OCI-LY7 (cell line): ENCODE data around the gene ZNF692. TPM values are rescaled to one million over a fixed set of nuclear protein-coding genes. Genes with fewer than 3 reads are reported as not detected.

Source experiments
- BruUV-seq: library from RNA; stranded (reverse); fragments of 400-500 nt; replicated peaks from 2 replicates; lab custom pipeline; 2021; lab: Mats Ljungman, UMichigan
- CTCF ChIA-PET: fragments of 300-600 bp; sonication (Branson Sonifier 250); formaldehyde crosslinking; loops from one replicate; lab custom pipeline; 2022; ENCODE audit warnings: antibody characterized with exemption; ENCODE audit not compliant: unreplicated experiment; lab: Charles Lee
- POLR2A ChIA-PET: fragments of 300-600 bp; sonication (Branson Sonifier 250); formaldehyde crosslinking; loops from one replicate; lab custom pipeline; 2022; ENCODE audit warnings: antibody characterized with exemption; lab: Charles Lee
- DNase-seq: peaks from one replicate; pipeline ENCODE4 v3.0.0-alpha.2; 2015; ENCODE audit warnings: low spot score
- H2AFZ ChIP-seq: fragments of 200-600 bp; sonication (generic), shearing (Covaris generic); 2 replicates; pipeline ENCODE4 v1.6.1; 2014; ENCODE audit warnings: mild to moderate bottlenecking, antibody characterized with exemption, low read length, moderate library complexity
- H3K27ac ChIP-seq: fragments of 200-600 bp; sonication (generic); 2 replicates; pipeline ENCODE4 v1.5.1; 2014; ENCODE audit warnings: mixed run types, low read depth, mild to moderate bottlenecking, moderate library complexity, low read length, inconsistent platforms; ENCODE audit not compliant: poor library complexity, severe bottlenecking
- H3K36me3 ChIP-seq: fragments of 200-600 bp; sonication (generic); 2 replicates; pipeline ENCODE4 v1.6.1; 2014; ENCODE audit warnings: mild to moderate bottlenecking, antibody characterized with exemption, low read length, moderate library complexity, mixed read lengths; ENCODE audit not compliant: insufficient read depth
- H3K4me1 ChIP-seq: fragments of 200-600 bp; sonication (generic); 2 replicates; pipeline ENCODE4 v1.5.1; 2014; ENCODE audit warnings: mild to moderate bottlenecking, low read length; ENCODE audit not compliant: insufficient read depth, poor library complexity, severe bottlenecking
- H3K4me2 ChIP-seq: fragments of 200-600 bp; sonication (generic); 2 replicates; pipeline ENCODE4 v1.6.1; 2014; ENCODE audit warnings: mild to moderate bottlenecking, low read length
- H3K4me3 ChIP-seq: fragments of 200-600 bp; sonication (generic); 2 replicates; pipeline ENCODE4 v1.5.1; 2014; ENCODE audit warnings: mild to moderate bottlenecking, low read depth, low read length; ENCODE audit not compliant: poor library complexity, severe bottlenecking
- H3K79me2 ChIP-seq: fragments of 200-600 bp; sonication (generic); 2 replicates; pipeline ENCODE4 v1.6.1; 2016; ENCODE audit warnings: low read depth, mild to moderate bottlenecking, low read length, moderate library complexity, mixed read lengths; ENCODE audit not compliant: insufficient read depth
- H3K9me2 ChIP-seq: fragments of 200-600 bp; sonication (generic); 2 replicates; pipeline ENCODE4 v1.6.1; 2016; ENCODE audit warnings: mild to moderate bottlenecking, low read length, mixed read lengths; ENCODE audit not compliant: insufficient read depth
- H3K9me3 ChIP-seq: fragments of 200-600 bp; sonication (generic); 2 replicates; pipeline ENCODE4 v1.6.1; 2014; ENCODE audit warnings: mild to moderate bottlenecking, mixed run types, low read length, mixed read lengths
- H4K20me1 ChIP-seq: fragments of 200-600 bp; sonication (generic); 2 replicates; pipeline ENCODE4 v1.6.1; 2014; ENCODE audit warnings: mild to moderate bottlenecking, antibody characterized with exemption, low read length, moderate library complexity, mixed read lengths; ENCODE audit not compliant: insufficient read depth
- EZH2phosphoT487 ChIP-seq: fragments of 200-600 bp; sonication (generic); IDR thresholded peaks from 2 replicates; pipeline ENCODE4 v1.6.1; 2018; ENCODE audit warnings: low read depth, borderline replicate concordance, mild to moderate bottlenecking, mixed run types, antibody characterized with exemption, low read length, moderate library complexity, mixed read lengths
- intact Hi-C: fragments of 100-400 bp; cut with micrococcal nuclease; formaldehyde crosslinking; loops from one replicate; pipeline ENCODE4 v1.10.0; 2022; ENCODE audit not compliant: unreplicated experiment
- total RNA-seq, 2 experiments: library from RNA; depleted of rRNA in 1 of 2; stranded (reverse); fragments of >200 nt in 1 of 2; shearing (Covaris generic) in 1 of 2; gene quantifications; 2 replicates each; pipeline ENCODE4 v1.2.3, GENCODE V29; 2014 to 2022
- TF ChIP-seq, protein P1 (sequence below): fragments of 200-600 bp; sonication (generic); conservative IDR thresholded peaks from 2 replicates; pipeline ENCODE4 v1.5.1; 2014; ENCODE audit warnings: mild to moderate bottlenecking, antibody characterized with exemption, low read length, moderate library complexity, mixed read lengths

Gene ZNF692
- total RNA-seq, 2 experiments from 2014 or later: 65.0 to 67.4 TPM

DNA sequence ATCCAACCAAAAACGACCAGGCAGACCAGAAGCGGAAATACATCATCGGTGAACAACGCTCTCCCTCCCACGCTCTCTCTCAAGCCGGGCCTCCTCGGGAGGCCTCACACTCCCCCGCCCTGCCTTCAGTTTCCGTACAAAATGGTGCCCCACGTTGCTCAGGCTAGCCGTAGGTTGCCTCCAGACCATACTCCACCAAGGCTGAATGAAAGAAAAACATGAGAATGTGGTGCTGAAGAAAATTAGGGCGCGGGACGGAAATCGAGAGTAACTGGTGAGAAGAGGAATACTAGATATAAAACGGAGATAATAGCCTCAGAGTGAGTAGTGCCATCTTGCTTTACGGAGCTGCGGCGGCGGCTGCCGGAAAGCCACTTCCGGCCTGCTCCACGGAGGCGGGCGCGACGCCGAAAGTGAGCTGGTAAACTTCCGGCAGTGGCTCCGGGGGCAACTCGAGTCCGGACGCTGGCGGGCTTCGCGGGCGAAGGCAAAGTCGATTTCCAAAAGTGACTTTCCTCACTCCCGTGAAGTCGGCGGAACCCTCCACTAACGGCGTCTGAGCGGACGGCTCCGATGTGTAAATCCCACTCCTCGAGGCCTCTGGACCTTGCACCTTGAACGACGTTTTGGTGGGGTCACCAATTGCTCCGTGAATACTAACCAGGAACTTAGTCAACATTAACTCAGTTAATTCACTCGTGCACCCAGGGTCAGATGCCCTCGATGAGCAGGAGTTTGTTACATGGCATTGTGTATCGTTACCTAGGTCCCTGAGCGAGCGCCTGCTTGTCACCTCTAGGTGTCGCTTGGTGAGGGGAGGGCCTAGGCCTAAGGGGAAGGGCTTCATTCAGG lies 32.8 kb downstream of the ZNF692 start, which contains the start of gene SH3BP5L:
Gene SH3BP5L, minus strand, starts transcription at position 7 of the 852 bp plus-strand sequence. CDS start 980 bp downstream, outside the sequence.
- peak within 1 kb of the TSS; percentile 73 for H3K4me3 ChIP-seq
- CTCF ChIA-PET: interaction anchor here (0.6 to 1.1 kb wide), 2 partner anchors 15 to 33 kb away, joined by 4 to 11 read pairs; partner anchors contain the start of gene ZNF692
- H3K9me3 ChIP-seq: no peaks in the 10 kb centered on the region
- H3K36me3 ChIP-seq: peaks cover 20% of the 10 kb centered on the region
- TF ChIP-seq EZH2phosphoT487: no peak
- TF ChIP-seq, protein P1, sequence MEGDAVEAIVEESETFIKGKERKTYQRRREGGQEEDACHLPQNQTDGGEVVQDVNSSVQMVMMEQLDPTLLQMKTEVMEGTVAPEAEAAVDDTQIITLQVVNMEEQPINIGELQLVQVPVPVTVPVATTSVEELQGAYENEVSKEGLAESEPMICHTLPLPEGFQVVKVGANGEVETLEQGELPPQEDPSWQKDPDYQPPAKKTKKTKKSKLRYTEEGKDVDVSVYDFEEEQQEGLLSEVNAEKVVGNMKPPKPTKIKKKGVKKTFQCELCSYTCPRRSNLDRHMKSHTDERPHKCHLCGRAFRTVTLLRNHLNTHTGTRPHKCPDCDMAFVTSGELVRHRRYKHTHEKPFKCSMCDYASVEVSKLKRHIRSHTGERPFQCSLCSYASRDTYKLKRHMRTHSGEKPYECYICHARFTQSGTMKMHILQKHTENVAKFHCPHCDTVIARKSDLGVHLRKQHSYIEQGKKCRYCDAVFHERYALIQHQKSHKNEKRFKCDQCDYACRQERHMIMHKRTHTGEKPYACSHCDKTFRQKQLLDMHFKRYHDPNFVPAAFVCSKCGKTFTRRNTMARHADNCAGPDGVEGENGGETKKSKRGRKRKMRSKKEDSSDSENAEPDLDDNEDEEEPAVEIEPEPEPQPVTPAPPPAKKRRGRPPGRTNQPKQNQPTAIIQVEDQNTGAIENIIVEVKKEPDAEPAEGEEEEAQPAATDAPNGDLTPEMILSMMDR: peak; percentile 95
- H4K20me1 ChIP-seq: no peaks in the 10 kb centered on the region
- no peaks in the 10 kb centered on the region for H3K9me2 ChIP-seq
- peaks cover 40% of the 10 kb centered on the region for H3K4me1 ChIP-seq
- POLR2A ChIA-PET: interaction anchor here (0.6 to 5.4 kb wide), 9 partner anchors 8 to 87 kb away, joined by 3 to 70 read pairs (median 5); partner anchors contain the start of genes ZNF672 and ZNF692
- peak within 1 kb of the TSS; percentile 95 for H2AFZ ChIP-seq
- H3K79me2 ChIP-seq: peaks cover 10% of the 10 kb centered on the region; the same call in 1 of the 2 replicates
- peak within 1 kb of the TSS; percentile 82 for H3K4me2 ChIP-seq
- intact Hi-C loops: loop anchor here (1.0 kb wide), 4 partner anchors 12 to 80 kb away; partner anchors contain the start of genes PGBD2, ZNF672 and ZNF692
- BruUV-seq: TSS peak; percentile 97
- DNase-seq: peak; percentile 95
- H3K27ac ChIP-seq: peak within 1 kb of the TSS; percentile 78

DNA sequence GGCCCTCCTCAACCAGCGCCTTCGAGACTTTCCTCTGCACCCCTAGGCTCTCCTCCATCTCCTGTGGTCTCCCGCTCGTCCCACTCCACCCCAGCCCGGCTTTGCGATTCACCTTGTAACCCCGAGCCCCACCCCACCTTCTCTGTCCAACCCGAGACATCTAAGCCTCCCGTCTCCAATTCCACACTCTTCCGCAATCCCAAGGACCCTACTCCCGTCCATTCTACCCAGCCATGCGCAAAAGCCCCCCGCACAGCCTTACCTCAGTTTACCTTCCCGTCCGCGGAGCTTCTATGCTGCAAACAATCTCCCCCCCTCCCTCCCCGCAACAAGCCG lies 33.3 kb downstream of the ZNF692 start:
- Histone ChIP-seq H3K36me3 (peaks cover 26% of the 10 kb centered on the region), H3K4me3 (peak overlapping the region; percentile 73), H3K4me2 (peak overlapping the region; percentile 82), H3K79me2 (peaks cover 10% of the 10 kb centered on the region; the same call in 1 of the 2 replicates), H4K20me1 (no peaks in the 10 kb centered on the region), H3K9me2 (no peaks in the 10 kb centered on the region), H2AFZ (peak overlapping the region; percentile 95), H3K27ac (peak overlapping the region; percentile 78), H3K9me3 (no peaks in the 10 kb centered on the region), H3K4me1 (peaks cover 40% of the 10 kb centered on the region)
- TF ChIP-seq EZH2phosphoT487: no peak
- TF ChIP-seq, protein P1: no peak
- ChIA-PET POLR2A (interaction anchor here (0.5 to 5.4 kb wide), 10 partner anchors 9 to 88 kb away, joined by 3 to 70 read pairs (median 5); partner anchors contain the start of genes ZNF672 and ZNF692), CTCF (interaction anchor here (0.6 to 1.1 kb wide), 2 partner anchors 16 to 33 kb away, joined by 4 to 11 read pairs; partner anchors contain the start of gene ZNF692)
- DNase-seq: no peak
- BruUV-seq: no TSS peak
- intact Hi-C loops: no loop called here
